ENCODE results near the gene DYRK1A. TPM values are rescaled to one million over a fixed set of nuclear protein-coding genes. Genes with fewer than 3 reads are reported as not detected.

The DYRK1A gene
- total and polyA plus RNA-seq, 2 experiments from 2014 or later, result 4.2 to 61.7 TPM

- peak in 1 of 2 donors; percentile 38 for DNase-seq (ENCODE audit: low read depth in 1 of 2, low spot score in 1 of 2)
- peak overlapping the region; percentile 62 for H3K27ac ChIP-seq
- no peak for TF ChIP-seq CTCF (IDR thresholded peaks at IDR 0.05; ENCODE audit: low read depth, low read length)
These were observed 41.3 kb downstream of the DYRK1A start for GRCh38 chr21:37407719-37408420.

GRCh38 chr21:37408464-37409193 lies 42.1 kb downstream of the DYRK1A start:
- Histone ChIP-seq H3K9me3 (ENCODE audit: low read depth) (no peaks in the 10 kb centered on the region), H3K4me1 (ENCODE audit: low read depth) (peaks cover 42% of the 10 kb centered on the region), H3K27ac (peak overlapping the region; percentile 62), H3K36me3 (no peaks in the 10 kb centered on the region), H3K4me3 (no peak overlapping the region), H3K27me3 (no peaks in the 10 kb centered on the region)
- DNase-seq (ENCODE audit: low read depth in 1 of 2, low spot score in 1 of 2), result no peak
- TF ChIP-seq CTCF (IDR thresholded peaks at IDR 0.05; ENCODE audit: low read depth, low read length), result no peak

More at GRCh38 chr21:37407719-37408420, 41.3 kb downstream of the DYRK1A start:
- peaks cover 35% of the 10 kb centered on the region for H3K4me1 ChIP-seq (ENCODE audit: low read depth)
- no peaks in the 10 kb centered on the region for H3K36me3 ChIP-seq
- no peak overlapping the region for H3K4me3 ChIP-seq
- H3K9me3 ChIP-seq (ENCODE audit: low read depth), result no peaks in the 10 kb centered on the region
- no peaks in the 10 kb centered on the region for H3K27me3 ChIP-seq

- TF ChIP-seq CTCF (IDR thresholded peaks at IDR 0.05; ENCODE audit: low read depth, low read length), result no peak
- DNase-seq (ENCODE audit: low read depth in 1 of 2, low spot score in 1 of 2), result no peak
- peaks cover 43% of the 10 kb centered on the region for H3K4me1 ChIP-seq (ENCODE audit: low read depth)
- no peak overlapping the region for H3K4me3 ChIP-seq
- no peaks in the 10 kb centered on the region for H3K9me3 ChIP-seq (ENCODE audit: low read depth)
- no peaks in the 10 kb centered on the region for H3K27me3 ChIP-seq
- H3K36me3 ChIP-seq, result no peaks in the 10 kb centered on the region
- H3K27ac ChIP-seq, result no peak overlapping the region
These were observed 44.1 kb downstream of the DYRK1A start for GRCh38 chr21:37410639-37411038.

- H3K27ac ChIP-seq, result peak overlapping the region; percentile 50
- peak in 1 of 2 donors; percentile 30 for DNase-seq (ENCODE audit: low read depth in 1 of 2, low spot score in 1 of 2)
- no peak for TF ChIP-seq CTCF (IDR thresholded peaks at IDR 0.05; ENCODE audit: low read depth, low read length)
- H3K9me3 ChIP-seq (ENCODE audit: low read depth), result no peaks in the 10 kb centered on the region
- H3K27me3 ChIP-seq, result no peaks in the 10 kb centered on the region
- no peak overlapping the region for H3K4me3 ChIP-seq
- peaks cover 40% of the 10 kb centered on the region for H3K4me1 ChIP-seq (ENCODE audit: low read depth)
- H3K36me3 ChIP-seq, result no peaks in the 10 kb centered on the region
These were observed 46.2 kb downstream of the DYRK1A start for GRCh38 chr21:37412603-37413360.

GRCh38 chr21:37413553-37414291 lies 47.1 kb downstream of the DYRK1A start:
- H3K4me3 ChIP-seq, result no peak overlapping the region
- H3K27ac ChIP-seq, result peak overlapping the region; percentile 52
- H3K27me3 ChIP-seq, result no peaks in the 10 kb centered on the region
- no peaks in the 10 kb centered on the region for H3K9me3 ChIP-seq (ENCODE audit: low read depth)
- H3K36me3 ChIP-seq, result no peaks in the 10 kb centered on the region
- H3K4me1 ChIP-seq (ENCODE audit: low read depth), result peaks cover 37% of the 10 kb centered on the region
- TF ChIP-seq CTCF (IDR thresholded peaks at IDR 0.05; ENCODE audit: low read depth, low read length), result no peak
- no peak for DNase-seq (ENCODE audit: low read depth in 1 of 2, low spot score in 1 of 2)

Measured in cardiac muscle cell (in vitro differentiated cells and primary cell).